ENCODE data around the gene ZNF556.

- TF ChIP-seq EZH2 (IDR thresholded peaks at IDR 0.05; ENCODE audit: borderline replicate concordance, low read depth, low read length, severe bottlenecking), result no peak
- TF ChIP-seq, protein P1, sequence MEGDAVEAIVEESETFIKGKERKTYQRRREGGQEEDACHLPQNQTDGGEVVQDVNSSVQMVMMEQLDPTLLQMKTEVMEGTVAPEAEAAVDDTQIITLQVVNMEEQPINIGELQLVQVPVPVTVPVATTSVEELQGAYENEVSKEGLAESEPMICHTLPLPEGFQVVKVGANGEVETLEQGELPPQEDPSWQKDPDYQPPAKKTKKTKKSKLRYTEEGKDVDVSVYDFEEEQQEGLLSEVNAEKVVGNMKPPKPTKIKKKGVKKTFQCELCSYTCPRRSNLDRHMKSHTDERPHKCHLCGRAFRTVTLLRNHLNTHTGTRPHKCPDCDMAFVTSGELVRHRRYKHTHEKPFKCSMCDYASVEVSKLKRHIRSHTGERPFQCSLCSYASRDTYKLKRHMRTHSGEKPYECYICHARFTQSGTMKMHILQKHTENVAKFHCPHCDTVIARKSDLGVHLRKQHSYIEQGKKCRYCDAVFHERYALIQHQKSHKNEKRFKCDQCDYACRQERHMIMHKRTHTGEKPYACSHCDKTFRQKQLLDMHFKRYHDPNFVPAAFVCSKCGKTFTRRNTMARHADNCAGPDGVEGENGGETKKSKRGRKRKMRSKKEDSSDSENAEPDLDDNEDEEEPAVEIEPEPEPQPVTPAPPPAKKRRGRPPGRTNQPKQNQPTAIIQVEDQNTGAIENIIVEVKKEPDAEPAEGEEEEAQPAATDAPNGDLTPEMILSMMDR (IDR thresholded peaks at IDR 0.05; ENCODE audit: borderline replicate concordance, extremely low read depth, low read length, poor library complexity, severe bottlenecking), result no peak
Observed at GRCh38 chr19:2866495-2867024, 575 bp upstream of the ZNF556 start.

Measured in DND-41 (cell line).